ENCODE results near the gene TMEM267.
"Not testable (repeated sequence)": the region's sequence is repeated elsewhere in the genome, so short reads cannot be mapped to it uniquely, and the experiment has no call there.

TMEM267 gene

DNA sequence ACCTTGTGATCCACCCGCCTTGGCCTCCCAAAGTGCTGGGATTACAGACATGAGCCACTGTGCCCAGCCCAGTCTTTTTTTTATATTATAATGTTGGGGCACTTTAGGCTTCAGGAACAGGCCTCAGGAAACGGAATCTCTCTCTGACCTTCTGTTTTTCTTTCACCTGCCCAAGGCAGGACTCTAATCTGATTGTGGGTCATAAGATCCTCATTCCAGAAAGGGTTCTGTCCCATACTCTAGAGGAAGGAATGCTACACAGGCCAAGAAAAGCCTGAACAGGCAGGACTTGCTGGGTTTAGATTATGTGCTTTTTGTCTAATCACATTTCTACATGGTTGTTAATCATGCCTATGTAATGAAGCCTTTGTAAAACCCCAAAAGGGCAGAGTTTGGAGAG, 69.7 kb downstream of the TMEM267 start:
- DNase-seq (ENCODE audit: low read depth, low spot score): no peak
- H3K4me3 ChIP-seq (ENCODE audit: low read length): no peak overlapping the region

DNA sequence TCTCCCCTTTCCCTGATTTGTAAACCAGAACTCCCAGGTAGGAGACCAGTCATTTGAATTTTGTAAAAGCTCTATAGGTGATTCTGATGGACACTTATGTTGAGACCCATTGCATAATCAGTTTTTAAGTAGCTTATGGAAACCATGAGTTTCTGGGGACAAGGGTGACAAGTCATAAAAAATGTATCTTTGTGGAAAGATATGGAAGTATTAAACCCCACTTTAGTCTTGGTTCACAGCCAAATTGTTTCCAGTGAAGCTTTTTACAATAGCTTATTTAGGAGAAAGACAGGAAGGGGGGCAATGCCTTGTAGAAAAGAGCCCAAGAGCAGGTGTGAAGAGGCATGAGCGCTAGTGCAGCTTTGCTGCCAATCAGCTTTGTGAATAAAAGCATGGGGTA, 71.0 kb downstream of the TMEM267 start:
- no peak for DNase-seq (ENCODE audit: low read depth, low spot score)
- no peak overlapping the region for H3K4me3 ChIP-seq (ENCODE audit: low read length)

DNA sequence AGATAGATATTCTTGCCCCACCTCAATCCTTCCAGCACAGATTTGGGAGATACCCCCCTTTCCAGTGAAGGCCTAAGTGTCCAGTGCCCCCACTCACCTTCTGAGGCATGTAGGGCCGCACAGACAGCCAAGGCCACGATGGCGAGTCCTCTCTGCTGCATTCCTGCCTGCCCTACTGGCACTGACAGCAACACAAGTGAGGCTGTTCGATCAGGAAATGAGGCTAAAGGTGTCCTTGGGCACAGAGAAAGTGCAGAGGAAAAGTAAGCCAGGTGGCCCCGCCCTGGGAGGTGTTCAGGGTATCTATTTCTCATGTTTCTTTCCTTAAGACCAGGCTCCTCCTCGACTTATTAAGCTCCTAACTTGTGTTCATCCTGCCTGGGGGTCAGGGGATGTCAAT, 71.5 kb downstream of the TMEM267 start, which contains the start of gene CCL28:
Gene CCL28, minus strand, starts transcription at position 236 of the 400 bp plus-strand sequence. Its CDS starts 75 bp downstream, at position 161.
- no peak within 1 kb of the TSS for H3K4me3 ChIP-seq (ENCODE audit: low read length)
- no peak for DNase-seq (ENCODE audit: low read depth, low spot score)

GRCh38 chr5:43411495-43411894, 72.2 kb downstream of the TMEM267 start:
- no peak for DNase-seq (ENCODE audit: low read depth, low spot score)
- no peak overlapping the region for H3K4me3 ChIP-seq (ENCODE audit: low read length)

DNA sequence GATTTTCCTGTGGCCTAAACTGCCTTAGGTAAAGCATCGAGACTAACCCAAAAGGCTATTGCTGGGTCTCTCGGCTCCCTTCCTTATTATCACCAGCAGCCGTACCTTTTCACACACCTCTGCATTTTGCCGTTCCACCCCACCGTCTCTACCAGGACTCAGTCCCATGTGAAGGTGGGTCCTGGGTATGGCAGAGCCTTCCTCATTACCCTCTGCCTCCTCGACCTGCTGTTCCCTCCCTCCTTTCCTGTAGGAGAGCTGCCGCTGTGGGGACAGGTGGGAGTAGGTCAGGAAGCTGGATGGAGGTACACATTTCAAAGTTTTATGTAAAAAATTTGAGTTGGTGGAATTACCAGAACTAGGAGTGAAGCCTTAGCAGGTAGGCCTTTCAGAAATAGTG, 73.3 kb downstream of the TMEM267 start:
- no peak overlapping the region for H3K4me3 ChIP-seq (ENCODE audit: low read length)
- no peak for DNase-seq (ENCODE audit: low read depth, low spot score)

DNA sequence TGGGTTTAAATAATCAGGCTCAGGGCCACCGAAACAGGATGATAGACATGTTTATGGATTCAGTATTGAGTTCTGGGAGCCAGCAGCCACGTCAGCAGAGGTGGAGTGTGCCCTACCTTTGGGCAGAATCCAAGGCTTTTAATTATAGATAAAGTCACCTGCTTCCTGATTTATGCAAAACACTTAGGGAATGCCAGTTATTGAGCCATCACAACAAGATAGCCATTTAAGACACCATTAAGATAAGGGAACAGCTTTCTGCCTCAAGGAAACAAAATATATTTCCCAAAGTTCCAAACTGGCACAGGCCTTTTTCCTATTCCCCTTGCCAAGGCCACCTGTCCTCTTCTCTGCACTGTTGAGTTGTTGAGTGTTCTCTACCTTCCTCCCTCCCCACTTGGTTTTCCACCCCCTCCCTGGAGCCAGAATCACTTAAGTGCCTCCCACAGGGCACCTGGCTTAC, 73.8 kb downstream of the TMEM267 start:
- no peak overlapping the region for H3K4me3 ChIP-seq (ENCODE audit: low read length)
- DNase-seq (ENCODE audit: low read depth, low spot score): no peak

GRCh38 chr5:43402524-43403066, 81.1 kb downstream of the TMEM267 start:
- not testable (repeated sequence) for DNase-seq (ENCODE audit: low read depth, low spot score); H3K4me3 ChIP-seq (ENCODE audit: low read length)

- no peak for DNase-seq (ENCODE audit: low read depth, low spot score)
- no peak overlapping the region for H3K4me3 ChIP-seq (ENCODE audit: low read length)
These were observed 81.8 kb downstream of the TMEM267 start for GRCh38 chr5:43401827-43402226.

DNA sequence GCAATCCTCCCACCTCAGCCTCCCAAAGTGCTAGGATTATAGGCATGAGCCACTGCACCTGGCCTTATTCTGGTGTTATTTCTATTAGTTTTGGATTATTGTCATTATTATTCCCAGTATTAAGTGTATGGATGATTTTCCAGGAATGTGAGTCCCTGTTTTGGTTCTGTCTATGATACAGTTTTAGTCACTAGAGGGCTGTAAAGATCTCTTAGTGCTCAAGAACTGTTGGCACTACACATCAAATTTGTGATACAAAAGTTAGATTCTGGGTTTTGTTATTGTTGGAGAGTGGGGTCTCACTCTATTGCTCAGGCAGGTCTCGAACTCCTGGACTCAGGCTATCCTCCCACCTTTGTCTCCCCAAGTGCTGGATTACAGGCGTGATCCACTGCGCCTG, 83.6 kb downstream of the TMEM267 start:
- H3K4me3 ChIP-seq (ENCODE audit: low read length): no peak overlapping the region
- DNase-seq (ENCODE audit: low read depth, low spot score): no peak

DNA sequence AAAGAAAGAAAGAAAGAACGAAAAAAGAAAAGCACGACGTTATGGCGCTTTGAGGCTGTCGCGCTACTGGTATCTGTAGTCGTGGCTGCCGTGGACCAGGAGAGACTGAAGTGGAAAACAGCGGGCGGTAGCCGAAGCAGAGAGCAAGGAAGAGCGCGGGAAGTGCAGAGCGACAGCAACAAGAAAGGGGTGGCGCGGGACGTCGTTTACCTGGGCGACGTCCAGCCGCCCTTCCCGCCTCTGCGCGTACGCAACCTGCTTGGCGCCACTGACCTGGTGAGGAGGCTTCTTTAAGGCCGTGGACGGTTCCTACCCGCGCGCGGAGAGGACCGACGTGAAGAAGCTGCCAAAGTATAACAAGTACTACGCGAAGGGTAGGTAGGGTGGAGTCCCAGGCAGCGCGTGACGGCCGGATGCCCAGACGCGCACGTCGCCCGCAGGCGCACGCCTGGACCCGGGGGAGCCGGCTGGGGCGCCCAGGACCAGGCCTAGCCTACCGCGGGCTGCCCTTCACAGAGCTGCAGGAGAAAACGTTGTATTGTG, 86.8 kb downstream of the TMEM267 start:
- no peak overlapping the region for H3K4me3 ChIP-seq (ENCODE audit: low read length)
- no peak for DNase-seq (ENCODE audit: low read depth, low spot score)

Measured in Jurkat, Clone E6-1 (cell line).